DMS53 (cell line): ENCODE data around the gene DUS1L.

Source experiments
- DNase-seq: peaks from one replicate; lab custom pipeline; 2025; lab: John Stamatoyannopoulos, UW

Gene DUS1L

GRCh38 chr17:82076018-82076784 is 10.6 kb upstream of the DUS1L start:
- no peak for DNase-seq

DNA sequence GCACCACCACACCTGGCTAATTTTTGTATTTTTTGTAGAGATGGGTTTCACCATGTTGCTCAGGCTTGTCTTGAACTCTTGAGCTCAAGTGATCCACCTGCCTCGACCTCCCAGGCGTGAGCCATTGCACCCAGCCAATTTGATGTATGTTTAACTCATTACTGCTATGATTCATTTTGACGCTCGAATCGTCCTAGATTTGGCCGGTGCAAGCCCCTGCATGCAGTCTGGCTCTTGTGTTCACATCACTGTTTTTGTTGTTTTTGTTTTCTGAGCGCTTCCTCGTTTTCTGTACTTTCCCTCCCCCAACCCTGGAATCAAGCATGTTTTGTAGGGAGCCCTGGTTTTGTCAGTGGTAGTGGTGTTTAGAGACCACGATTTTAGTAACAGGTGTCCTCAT is 7.8 kb upstream of the DUS1L start:
- DNase-seq: no peak

DNA sequence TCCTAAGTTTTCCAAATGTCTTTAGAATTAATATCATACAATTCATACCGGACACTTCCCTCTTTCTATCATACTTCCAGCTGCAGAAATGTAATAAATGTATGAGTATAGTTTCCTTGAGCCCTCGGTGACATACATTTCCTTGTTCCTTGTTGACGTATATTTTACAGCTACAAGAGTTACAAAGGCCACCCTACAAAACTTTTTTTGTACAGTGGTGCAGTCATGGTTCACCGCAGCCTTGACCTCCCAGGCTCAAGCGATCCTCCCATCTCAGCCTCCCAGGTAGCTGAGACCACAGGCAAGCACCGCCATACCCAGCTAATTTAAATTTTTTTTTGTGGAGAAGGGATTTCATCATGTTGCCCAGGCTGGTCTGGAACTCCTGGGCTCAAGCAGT is 7.2 kb upstream of the DUS1L start:
- DNase-seq: no peak

DNA sequence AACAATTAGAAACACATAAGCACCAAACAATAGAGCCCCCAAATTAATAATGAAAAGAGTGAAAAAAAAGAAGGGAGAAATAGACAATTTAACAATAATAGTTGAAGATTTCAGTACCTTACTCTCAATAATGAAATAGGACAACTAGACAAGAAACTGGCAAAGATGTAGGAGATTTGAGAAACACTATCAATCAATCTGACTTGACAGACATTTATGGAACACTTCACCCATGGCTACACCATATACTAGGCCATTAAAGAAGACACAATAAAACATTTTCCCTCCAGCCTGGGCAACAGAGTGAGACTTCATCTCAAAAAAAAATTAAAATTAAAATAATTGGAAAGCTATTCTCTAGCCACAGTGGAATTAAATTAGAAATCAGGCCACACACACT is 5.0 kb upstream of the DUS1L start:
- DNase-seq: no peak

DNA sequence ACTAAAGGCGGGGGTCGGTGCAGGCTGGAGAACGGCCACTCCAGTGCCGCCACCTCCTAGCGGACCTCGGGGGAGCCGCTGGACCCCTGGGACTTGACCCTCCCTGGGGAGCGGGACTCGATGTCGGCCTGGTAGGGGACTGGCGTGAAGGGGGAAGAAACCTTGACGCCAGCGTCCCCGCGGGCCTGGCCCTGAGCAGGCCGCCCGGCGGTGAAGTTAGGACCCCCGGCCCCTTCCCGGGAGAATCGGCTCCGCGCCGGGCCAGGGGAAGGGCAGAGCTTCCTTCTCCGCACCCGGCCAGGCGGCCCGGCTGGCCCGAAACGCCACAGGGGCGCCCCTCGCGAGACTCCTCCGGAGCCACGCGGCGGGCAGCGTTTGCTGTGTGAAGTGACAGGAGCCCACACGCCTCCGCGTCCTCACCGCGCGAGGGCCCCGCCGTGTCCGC is 389 bp downstream of the DUS1L start:
- DNase-seq: peak; percentile 80

DNA sequence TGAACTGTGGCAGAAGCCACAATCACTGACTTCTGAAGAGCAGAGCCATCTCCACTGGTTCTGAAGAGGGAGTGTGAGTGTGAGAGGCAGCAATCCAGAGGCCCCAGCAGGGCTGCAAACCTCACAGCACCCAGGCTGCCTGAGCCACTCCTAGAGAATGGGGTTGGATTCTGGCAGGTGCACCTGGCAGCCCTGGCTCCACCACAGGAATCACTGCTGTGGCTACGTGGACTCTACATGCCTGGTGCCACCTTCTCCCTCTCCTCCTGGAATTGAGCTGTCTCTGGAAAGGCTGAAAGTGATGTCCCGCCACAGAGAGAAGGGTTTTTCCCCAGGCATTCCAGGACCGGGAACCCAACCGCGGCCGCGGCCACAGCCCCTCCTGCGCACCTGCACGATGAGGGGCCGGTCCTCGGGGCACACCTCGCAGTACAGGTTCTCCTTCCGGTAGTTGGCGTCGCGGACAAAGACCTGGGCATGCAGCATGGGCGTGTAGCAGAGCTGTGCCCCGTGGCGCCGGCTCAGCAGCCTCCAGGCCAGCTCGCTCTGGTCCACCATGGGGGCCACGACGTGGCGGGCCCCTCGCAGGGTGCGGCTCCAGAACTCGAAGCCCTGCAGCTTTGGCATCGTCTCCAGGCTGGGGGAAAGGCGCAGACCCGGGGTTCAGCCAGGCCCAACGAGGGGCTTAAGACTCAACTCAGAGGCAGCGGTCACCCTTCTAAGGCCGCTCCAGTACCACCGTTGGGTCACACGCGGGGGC is 991 bp downstream of the DUS1L start:
- DNase-seq: peak; percentile 88

DNA sequence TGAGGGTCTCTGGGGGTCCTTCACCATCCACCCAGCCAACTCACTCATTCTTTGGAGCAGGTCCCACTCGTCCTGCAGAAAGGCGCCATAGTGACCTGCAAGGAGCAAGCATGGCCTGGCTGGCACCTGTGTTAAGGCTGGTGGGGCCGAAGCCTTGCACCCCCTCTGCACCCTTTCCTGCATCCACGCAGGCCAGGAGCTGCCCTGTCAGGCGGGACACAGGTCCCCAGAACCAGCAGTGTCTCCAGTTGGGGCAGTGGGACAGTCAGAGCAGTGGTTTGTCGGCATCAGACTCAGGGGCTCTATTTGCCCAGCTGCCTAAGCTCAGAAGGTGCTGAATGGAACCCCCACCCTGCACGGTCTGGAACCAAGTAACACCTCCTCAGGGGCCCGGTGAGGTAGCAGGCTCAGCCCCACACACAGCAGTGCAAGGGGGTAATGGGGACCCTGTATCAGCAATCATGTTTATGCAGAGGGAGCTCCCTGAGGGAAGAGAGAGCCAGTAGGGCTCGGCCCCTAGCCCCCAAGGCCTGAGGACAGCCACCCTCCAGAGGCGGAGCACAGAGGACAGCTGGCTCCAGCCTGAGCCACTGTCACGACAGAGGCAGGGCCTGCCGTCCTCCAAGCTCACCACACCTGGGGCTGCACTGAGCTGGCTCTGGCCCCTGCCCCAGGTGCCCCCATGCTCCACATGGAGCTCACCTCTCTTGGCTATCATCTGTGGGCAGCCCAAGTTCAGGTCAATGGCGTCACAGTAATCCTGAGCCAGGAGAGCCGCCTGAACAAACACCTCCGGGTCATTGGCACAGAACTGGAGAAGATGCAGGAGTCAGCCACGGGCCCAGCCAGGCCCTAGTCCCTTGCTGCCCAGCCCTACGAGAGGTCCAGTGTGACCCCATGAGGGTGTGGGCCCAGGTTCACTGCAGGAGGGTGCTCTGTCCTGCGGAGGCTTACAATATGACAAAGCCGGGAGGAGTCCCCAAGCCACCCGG is 1.9 kb downstream of the DUS1L start:
- DNase-seq: no peak

GRCh38 chr17:82062984-82063368 is 2.6 kb downstream of the DUS1L start:
- no peak for DNase-seq

GRCh38 chr17:82062076-82062983 is 3.3 kb downstream of the DUS1L start:
- peak; percentile 46 for DNase-seq

- no peak for DNase-seq
These were observed 4.3 kb downstream of the DUS1L start for GRCh38 chr17:82061047-82061925.

DNA sequence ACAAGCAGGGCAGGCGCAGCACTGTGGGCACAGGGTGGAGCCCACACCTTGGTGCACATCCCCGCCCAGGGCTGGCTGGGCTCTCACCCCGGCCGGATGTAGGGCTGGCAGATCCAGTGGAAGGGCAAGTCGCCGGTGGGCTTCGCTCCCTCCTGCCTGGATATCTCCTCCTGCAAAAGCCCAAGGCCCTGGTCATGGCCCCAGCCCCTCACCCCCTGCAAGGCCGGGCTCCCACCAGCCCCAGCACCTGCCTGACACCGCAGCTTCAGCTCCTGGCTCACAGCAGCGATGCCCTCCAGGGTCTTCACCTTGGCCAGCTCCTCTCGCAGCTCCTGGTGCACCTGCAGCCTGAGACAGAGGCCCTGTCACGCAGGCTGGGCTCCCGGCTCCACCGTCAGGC is 5.0 kb downstream of the DUS1L start:
- DNase-seq: no peak

- DNase-seq: no peak
These were observed 5.6 kb downstream of the DUS1L start for GRCh38 chr17:82060001-82060380.

- DNase-seq: no peak
These were observed 6.2 kb downstream of the DUS1L start for GRCh38 chr17:82059272-82060000.

- DNase-seq: no peak
These were observed 6.8 kb downstream of the DUS1L start for GRCh38 chr17:82058855-82059249.

DNA sequence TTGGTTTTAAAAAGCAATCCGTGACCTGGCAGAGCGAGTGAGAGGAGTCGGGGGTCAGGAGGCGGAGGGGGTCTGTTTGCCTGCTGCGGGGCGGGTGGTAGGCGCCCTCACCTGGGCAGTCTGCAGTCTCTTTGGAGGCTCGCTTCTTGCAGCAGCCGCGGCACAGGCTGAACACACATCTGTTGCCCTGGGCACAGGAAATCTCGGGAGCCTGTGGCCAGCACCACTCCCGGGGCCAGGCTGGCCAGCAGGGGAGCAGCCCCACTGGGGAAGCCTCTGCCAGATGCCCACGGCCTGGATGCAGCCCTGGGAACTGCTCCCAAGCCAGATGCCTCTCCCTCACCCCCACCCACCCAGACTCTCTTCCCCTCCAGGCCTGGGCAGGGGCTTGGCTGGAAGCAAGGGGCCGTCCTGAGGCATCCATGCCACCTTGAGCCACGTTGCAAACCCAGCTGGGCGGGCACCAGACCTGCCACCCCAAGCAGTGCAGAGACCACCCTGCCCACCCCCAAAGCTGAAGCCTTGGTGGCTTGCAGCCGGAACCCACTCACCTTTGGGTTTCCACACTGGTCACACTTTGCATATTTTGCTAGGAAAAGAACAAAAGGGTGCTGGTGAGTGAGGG is 7.3 kb downstream of the DUS1L start:
- no peak for DNase-seq

- DNase-seq: peak; percentile 43
These were observed 8.6 kb downstream of the DUS1L start for GRCh38 chr17:82056729-82057621.

- no peak for DNase-seq
These were observed 9.5 kb downstream of the DUS1L start for GRCh38 chr17:82055965-82056728.
